OCI-M1 (cell line): ENCODE results near the gene TENM4.
A peak's percentile ranks its signal among the peaks of the same experiment; 100 is the strongest.
"Not testable (repeated sequence)": the region's sequence is repeated elsewhere in the genome, so short reads cannot be mapped to it uniquely, and the experiment has no call there.

ENCODE experiments used
- DNase-seq: peaks from one replicate; lab custom pipeline; 2025; lab: John Stamatoyannopoulos, UW

TENM4 gene

DNA sequence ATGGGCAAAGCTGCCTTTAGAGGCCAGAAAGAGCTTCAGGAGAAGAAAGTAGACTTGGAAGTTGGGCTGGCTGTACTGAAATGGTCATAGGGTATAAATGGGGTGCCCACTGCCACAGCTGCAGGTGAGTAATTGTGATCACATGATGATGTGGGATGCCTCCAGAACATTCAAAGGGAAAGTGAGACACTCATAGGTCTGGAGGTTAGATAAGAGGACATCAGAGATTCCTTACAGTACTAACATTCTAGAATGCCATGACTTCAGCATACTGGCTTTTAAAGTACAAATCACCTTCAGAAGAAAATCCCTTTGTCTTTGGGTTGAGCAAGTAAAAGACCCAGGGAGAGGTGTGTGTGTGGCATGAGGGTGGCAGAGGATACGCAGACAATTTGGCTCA is 419.2 kb downstream of the TENM4 start:
- DNase-seq: no peak

DNA sequence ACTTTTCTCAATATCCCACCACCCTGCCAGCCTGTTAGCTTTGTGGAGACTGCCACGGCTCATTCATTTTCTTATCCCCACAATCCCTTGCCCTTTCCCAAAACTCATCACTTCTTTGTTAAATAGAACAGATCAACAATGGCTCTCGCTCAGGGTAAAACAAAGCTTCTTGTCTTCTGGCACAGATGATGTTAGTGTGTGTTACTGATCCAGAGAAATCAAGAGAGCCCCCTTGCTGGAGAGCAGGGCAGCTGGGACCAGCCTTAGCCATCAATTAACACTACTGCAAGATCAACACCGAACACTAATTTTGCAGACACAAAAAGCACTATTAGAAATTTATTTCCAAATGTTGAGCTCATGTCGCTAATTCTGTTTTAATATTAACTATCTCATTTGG is 420.9 kb downstream of the TENM4 start:
- DNase-seq: no peak

DNA sequence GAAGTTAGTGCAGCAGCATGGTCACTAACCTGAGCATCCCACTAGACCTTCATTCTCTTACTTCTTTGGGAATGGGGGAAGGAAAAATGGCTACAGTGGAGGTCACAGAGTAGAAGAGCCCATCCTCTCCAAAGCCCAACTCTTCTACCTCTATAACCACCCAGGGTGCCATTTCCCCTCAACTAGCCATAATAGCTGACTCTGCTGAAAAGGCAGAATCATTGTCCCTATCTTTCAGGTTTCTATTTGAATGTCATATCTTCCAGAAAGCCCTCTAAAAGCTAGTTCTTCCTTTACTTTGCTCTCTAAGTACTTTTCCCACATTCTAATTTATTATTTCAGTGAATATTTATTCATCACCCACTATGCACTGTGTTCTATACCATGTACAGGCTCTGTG is 421.6 kb downstream of the TENM4 start:
- no peak for DNase-seq

DNA sequence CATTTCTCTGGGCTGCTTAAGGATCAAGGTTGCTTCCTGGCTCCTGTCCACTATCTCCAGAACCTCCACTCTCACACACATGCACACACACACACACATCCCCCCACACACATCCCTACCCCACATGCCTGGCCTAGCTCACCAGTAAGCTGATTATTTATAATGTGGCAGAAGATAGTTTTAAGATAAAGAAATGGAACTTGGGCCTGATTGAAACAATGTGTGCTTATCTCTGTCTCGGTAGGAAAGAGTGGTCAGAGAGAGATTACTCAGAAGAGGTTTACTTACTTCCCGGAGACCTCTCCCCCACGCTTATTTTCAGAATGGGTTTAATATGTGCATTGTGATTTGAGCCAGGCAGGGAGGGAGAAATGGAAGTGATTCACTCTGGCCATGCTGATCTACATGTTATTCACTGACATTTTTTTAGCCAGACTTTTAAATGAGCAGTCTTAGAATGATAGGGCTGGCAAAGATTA is 422.4 kb downstream of the TENM4 start:
- peak; percentile 96 for DNase-seq

DNA sequence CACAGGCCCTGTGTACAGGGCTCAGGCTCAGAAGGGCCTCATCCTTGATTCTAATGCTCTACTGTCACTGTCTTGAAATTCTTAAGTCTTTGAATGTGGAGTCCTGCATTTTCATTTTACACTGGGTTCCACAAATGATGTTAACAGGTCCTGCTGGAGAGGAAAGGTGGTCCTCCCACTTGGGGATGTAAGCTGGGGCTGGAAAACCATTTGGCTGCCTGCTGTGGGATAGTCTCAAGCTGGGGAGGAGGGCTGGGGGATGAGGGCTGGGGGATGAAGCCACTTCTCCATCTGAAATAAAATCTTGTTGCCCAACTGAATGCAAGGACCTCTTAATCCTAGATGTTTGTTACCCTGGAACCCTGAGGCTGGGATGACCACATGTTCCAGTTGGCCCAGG is 423.0 kb downstream of the TENM4 start:
- DNase-seq: no peak

DNA sequence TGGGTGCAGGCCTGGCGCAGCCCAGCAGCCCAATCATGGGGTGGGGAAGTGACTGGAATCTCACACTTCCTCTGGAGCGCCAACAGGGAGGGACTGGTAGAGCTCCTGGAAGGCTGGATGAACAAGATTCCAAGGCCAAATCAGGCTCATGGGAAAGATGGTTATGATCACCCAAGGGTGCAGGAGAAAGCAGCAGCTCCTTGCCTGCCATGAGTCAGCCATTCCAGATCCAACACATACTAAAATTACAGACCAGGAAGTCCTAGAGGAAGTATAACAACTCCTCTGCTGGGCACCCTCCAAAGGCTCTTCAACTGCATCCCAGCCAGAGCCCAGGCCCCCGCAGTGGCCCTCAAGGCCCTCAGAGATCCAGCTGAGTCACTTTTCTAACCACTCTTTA is 427.3 kb downstream of the TENM4 start:
- no peak for DNase-seq

DNA sequence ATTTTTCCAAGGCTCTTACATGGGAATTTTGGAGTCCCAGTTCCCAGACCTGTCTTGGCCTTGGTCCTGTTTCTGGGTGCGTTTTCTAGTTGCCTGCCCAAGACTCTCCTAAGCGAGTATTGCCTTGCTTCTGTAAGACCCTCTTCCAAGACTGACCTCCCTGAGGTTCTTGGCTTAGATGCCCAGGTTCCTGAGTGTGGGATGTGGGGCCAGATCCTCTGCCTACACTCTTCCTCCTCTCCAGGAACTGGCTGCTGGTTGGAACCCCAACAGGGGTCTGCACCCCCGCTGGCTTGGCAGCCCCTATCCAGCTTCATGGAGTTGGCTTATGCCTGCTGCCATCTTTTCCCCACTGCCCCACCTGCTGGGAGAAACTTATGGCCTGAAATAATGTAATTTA is 429.5 kb downstream of the TENM4 start:
- DNase-seq: no peak

DNA sequence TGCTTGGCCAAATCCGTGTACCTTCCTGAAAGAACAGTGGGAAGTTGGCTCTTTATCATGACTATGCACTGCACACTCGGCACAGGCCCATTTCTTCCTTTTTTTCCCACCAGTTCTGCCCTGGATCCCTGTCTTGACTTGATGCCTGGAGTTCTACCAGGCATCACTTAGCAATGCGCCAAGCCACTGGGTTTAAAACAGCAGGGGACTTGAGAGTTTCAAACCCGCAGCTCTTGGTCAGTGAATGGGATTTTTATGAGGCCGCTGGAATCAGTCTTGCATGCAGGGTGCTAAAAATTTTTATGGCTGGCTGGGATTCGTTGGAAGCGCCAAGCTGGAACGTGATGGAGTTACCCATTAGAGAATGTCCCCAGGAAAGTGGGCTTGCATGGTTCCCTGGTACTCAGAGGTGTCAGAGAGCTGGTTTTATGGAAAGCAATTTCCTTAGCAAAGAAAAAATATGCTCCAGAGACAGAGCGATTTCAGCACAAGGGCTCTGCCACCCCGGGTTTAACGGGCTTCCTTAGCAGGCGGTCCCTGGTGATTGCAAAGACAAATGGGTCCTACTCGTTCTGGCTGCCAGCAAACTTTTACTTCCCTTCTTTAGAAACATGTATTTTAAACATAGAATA is 432.9 kb downstream of the TENM4 start:
- no peak for DNase-seq

DNA sequence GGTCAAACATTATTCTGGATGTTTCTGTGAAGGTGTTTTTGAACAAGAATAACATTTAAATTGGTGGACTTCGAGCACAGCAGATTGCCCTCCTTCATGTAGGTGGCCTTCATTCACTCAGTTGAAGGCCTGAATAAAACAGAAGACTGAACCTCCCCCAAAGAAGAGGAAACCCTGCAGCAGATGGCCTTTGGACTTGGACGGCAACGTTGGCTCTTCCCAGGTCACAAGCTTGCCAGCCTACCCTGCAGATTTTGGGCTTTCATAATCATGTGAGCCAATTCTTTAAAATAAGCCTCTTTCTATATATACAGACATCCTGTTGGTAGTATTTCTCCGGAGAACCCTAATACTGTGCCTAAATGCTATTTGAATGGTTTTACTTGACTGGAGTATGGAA is 434.0 kb downstream of the TENM4 start:
- no peak for DNase-seq

DNA sequence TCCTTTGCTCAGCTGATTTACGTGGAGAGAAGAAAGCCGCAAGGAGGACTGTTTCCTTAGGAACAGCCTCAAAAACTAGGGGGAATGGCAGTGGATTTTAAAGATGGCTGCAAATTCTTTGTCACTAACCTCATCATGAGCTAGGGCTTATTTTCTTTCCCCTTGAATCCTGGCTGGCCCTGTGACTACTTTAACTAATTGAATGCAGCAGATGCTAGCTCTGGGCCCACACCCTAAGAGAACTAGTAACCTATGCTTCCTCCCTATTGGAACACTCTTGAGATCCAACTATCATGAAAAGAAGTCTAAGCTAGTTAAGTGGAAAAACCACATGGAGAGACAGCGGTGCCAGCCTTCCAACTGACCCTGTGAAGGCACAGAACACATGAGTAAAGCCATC is 444.8 kb downstream of the TENM4 start:
- no peak for DNase-seq

DNA sequence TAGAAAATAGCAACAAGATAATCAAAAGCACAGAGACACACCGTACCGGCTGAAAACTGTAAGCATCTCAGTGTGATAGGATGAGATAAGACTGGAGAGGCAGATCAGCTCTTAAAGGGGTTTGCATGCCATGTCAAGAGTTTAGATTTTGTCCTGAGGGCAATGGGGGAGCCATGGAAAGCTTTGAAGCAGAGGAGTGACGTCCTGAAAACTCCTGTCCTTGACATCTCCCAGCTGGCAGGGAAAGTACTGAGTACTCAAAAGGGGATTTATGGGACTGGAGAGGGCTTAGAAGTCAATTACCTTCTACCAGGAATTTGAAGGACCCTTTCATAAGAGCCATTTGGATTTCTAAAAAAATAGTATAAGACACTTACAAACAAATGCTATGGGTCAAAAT is 445.7 kb downstream of the TENM4 start:
- DNase-seq: no peak

DNA sequence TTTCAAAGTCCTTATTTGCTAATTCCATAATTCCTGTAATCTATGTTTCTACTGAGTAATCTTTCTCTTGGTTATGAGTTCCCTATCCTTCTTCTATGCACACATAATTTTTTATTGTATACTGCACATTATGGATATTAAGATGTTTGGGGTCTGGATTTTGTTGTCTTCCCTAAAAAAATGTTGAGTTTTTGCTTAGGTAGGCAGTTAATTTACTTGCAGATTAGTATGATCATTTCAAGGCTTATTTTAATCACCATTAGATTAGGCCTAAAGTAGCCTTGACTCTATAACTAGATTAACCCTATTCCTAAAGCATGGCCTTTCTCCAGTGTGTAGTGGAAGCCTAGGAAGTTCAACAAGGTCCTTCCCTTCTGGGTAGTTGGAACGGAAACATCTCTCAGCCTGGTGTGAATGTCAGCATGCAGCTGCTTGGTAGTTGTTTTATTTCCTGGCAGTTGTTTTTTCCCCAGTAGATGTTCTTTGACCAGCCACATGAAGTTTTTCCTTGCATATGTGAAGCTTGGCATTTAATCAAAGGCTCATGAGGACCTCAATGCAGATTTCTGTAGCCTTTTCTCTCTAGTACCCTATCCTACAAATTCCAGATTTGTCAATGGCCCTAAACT is 446.9 kb downstream of the TENM4 start:
- no peak for DNase-seq

DNA sequence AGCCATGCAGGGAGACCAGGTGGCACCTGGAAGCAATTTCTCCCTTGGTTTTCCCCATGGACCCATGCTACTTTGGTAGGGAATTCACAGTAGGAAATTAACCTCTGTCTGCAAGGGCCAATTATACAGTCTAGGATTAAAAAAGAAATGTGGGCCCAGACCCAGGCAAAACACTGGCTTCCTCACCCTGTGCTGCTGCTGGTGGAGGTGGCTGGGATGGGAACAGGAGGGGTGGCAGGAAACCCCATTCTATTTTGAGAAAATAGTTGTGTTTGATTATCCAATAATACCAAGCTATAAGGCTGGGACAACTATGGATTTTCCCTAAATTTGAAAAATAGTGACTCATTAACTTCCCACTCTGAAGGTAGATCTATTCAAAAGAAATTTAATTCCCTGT is 449.1 kb downstream of the TENM4 start:
- DNase-seq: no peak

DNA sequence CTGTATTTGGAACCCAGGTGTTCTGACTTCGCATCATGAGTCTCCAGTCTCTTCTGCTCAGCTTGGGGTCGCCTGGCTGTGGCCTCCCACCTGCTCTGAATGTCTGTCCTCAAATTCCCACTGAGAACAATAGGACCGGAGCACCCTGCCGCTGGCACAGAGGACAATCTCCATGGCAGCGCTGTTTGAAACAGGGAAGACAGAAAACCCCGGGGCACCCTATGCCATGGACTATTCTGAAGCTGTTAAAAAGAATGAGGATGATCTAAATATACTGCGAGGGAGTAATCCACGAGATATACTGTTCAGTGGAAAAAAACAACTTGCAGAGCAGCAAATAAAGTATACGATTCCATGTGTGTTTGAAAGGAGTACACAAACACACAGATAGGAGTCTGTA is 450.6 kb downstream of the TENM4 start:
- no peak for DNase-seq

DNA sequence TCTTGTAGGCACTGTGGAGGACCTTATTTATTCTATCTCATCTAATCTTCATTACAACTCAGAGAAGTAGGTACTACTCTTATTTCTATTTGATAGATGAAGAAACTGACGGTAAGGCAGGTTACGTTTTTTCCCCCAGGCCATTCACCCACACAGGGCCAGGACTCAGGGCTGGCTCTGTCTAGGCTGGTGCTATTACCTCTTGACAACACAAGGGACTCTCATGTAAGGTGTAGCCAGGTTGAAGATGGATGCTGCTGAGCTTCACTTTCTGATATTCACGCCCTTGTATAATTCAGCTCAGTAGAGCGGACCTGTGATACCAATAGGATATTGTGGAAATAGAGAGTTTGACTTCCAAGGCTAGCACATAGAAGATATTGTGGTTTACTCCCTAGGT is 453.1 kb downstream of the TENM4 start:
- no peak for DNase-seq

DNA sequence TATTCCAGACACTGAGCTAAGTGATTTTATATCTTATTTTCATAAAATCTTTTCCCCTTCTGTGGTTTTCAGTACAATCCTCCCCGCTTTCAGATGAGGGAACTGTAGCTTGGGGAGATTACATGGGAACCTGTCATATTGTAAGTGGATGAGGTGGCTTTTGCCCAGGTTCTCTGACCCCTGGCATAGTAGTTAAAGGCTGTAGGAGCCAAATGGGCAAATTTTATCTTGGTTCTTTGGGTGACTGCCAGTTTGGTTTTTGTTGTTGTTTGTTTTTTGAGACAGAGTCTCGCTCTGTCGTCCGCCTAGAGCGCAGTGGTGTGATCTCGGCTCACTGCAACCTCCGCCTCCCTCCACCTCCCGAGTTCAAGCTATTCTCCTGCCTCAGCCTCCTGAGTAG is 454.5 kb downstream of the TENM4 start:
- DNase-seq: no peak

DNA sequence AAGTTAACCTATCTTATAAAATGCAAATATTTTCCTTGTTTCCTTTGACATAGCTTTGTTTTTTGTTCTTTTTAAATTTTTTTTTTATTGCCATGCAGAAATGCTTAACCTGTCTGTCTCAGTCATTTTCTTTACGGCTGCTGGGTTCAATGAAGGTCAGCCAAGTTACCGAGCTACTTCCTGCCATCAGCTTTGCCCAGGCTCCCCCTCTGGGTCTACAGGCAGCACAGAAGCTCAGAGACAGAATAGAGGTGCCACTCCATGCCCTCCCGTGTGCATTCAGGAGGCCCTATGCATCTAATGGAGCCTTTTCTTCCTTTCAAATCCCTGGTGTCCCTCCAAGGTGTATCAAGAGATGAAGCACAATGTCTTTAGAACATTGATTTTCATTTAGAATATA is 455.2 kb downstream of the TENM4 start:
- no peak for DNase-seq

DNA sequence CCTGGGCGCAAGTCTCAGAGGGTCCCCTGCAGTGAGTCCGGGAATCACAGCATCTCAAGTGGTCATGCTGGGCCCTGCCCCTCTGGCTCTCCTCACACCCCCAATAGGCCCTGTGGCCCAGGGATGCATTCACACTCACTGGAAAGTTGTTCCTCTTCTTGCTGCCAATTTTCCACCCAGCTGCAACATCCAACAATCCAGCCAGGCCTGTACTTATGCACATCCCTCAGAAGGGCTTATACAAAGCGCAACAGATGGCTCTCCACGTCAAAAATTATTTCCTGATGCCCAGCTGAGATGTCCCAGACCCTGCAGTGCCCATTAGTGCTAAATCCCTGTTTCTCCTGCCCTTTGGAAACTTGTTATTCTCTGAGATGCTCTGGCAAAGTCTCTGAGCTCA is 458.4 kb downstream of the TENM4 start:
- no peak for DNase-seq

DNA sequence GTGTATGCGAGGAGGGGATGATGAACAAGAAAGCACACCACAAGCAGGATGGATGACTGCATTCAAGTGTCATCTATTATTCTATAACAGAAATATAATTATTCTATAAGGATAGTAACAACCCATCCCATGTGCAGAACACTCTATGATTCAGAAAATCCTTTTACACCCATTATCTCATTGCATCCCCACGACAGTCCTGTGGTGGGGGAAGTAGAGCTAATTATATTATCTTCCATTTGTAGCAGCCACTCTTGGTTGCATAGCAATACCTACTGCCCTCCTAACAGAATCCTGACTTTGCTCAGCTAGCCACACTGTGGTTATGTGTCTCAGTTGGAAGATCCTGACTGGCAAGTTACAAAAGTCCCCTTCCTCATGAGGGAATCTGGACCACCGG is 459.7 kb downstream of the TENM4 start:
- DNase-seq: no peak

DNA sequence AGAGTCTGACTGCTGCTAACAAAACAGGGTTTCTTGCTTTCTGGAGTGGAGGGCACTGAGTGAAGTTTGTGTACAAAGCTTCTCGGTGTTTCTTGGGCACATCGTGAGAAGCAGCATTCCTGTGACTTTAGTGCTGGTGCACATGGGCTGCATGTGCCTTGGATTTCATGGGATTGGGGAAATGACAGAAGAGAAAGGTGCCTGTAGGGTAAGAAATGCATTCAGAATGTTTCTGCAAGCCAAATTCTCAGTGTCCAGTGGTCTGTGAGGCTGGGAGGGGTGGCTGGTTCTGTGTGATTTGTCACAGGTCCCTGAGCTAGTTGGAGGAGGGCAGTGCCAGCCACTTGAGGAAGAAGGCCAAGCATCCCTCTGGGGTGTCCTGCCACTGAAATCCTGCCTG is 462.0 kb downstream of the TENM4 start:
- DNase-seq: no peak

DNA sequence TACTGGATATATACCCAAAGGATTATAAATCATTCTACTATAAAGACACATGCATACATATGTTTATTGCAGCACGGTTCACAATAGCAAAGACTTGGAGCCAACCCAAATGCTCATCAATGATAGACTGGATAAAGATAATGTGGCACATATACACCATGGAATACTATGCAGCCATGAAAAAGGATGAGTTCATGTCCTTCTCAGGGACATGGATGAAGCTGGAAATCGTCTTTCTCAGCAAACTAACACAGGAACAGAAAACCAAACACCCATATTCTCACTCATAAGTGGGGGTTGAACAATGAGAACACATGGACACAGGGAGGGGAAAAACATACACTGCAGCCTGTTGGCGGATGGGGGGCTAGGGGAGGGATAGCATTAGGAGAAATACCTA is 463.0 kb downstream of the TENM4 start:
- not testable (repeated sequence) for DNase-seq

DNA sequence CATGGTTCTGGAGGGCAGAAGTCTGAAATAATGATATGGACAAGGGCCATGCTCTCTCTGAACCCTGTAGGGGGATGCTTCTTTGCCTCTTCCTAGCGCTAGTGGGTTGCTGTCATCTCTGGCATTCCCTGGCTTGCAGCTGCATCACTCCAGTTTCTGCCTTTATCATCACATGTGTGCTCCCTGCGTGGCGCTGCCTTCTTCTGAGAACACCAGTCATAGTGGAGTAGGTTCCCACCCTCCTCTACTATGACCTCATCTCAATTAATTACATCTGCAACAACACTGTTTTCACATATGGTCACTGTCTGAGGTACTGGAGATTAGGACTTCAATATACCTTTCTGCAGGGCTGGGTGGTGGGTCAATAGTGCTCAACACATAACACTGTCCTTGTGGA is 463.8 kb downstream of the TENM4 start:
- no peak for DNase-seq

DNA sequence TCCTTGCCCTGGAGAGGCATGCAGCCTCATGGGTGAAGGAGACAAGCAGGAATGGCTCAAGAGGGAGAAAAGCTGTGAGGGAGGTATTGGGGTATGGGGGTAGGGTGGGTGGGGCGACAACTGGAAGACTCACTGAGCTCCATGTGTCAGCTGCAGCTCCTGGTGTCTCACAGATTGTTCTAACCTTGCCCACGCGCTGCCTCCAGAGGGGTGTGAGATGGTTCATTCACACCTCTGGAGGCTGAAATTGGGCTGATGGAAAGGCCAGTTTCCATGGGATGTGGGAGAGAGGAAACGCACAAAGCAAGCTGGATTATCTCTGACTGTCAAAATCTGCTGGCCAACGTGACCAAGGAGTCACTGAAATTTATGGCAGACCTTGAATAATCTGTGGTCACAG is 465.7 kb downstream of the TENM4 start:
- no peak for DNase-seq

DNA sequence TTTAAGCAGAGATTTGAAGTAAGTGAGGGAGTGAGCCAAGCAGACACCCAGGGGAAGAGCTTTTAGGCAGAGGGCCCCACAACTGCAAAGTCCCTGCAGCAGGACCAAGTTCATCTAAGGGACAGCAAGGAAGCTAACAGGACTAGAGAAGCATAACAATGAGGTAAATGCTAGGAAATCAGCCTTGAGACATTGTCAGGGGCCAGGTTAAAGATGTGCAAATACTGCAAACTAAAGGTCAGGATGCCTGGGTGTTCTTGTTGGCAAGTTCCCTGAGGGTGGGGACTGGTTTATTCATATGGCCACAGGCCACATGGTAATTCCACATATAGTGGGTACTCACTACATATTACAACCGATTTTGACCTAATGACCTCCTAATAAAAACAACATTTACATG is 467.0 kb downstream of the TENM4 start:
- DNase-seq: no peak
